Endodermal cell (in vitro differentiated cells): ENCODE measurements around the gene NPAS4. TPM values are rescaled to one million over a fixed set of nuclear protein-coding genes. Genes with fewer than 3 reads are reported as not detected.

Experiments used
- DNase-seq: peaks from one replicate; pipeline ENCODE4 v3.0.0-alpha.2; 2017
- H3K27ac ChIP-seq: 2 replicates; pipeline ENCODE4 v1.5.1; 2013; ENCODE audit warnings: mild to moderate bottlenecking, low read depth, low read length, moderate library complexity
- H3K27me3 ChIP-seq: 2 replicates; pipeline ENCODE4 v1.6.1; 2013; ENCODE audit warnings: mild to moderate bottlenecking, low read length, moderate library complexity; ENCODE audit not compliant: insufficient read depth, control insufficient read depth, poor library complexity, severe bottlenecking
- H3K36me3 ChIP-seq: 2 replicates; pipeline ENCODE4 v1.7.0; 2013; ENCODE audit warnings: mild to moderate bottlenecking, low read length, moderate library complexity; ENCODE audit not compliant: control insufficient read depth, insufficient read depth
- H3K4me1 ChIP-seq: one replicate; pipeline ENCODE4 v1.7.0; 2013; ENCODE audit warnings: low read length; ENCODE audit not compliant: control insufficient read depth, insufficient read depth
- H3K4me3 ChIP-seq: 2 replicates; pipeline ENCODE4 v1.5.1; 2013; ENCODE audit warnings: mild to moderate bottlenecking, low read length, moderate library complexity
- H3K9ac ChIP-seq: 2 replicates; pipeline ENCODE4 v1.6.1; 2013; ENCODE audit warnings: mild to moderate bottlenecking, low read length, moderate library complexity; ENCODE audit not compliant: poor library complexity, severe bottlenecking; ENCODE audit errors: extremely low read depth
- H3K9me3 ChIP-seq: 2 replicates; pipeline ENCODE4 v1.6.1; 2013; ENCODE audit warnings: mild to moderate bottlenecking, low read length, moderate library complexity; ENCODE audit not compliant: control insufficient read depth
- H3K27ac Mint-ChIP-seq: 2 replicates; pipeline ENCODE4 v1.8.0; 2020; ENCODE audit warnings: mixed read lengths
- H3K27me3 Mint-ChIP-seq: 2 replicates; pipeline ENCODE4 v1.8.0; 2021; ENCODE audit warnings: mild to moderate bottlenecking, mixed read lengths; ENCODE audit not compliant: insufficient read depth
- H3K36me3 Mint-ChIP-seq: 2 replicates; pipeline ENCODE4 v1.8.0; 2020; ENCODE audit warnings: low read depth, mixed read lengths
- H3K4me1 Mint-ChIP-seq: 2 replicates; pipeline ENCODE4 v1.8.0; 2020; ENCODE audit warnings: mixed read lengths
- H3K4me3 Mint-ChIP-seq: 2 replicates; pipeline ENCODE4 v1.8.0; 2020; ENCODE audit warnings: mild to moderate bottlenecking, moderate library complexity, mixed read lengths
- H3K9me3 Mint-ChIP-seq: 2 replicates; pipeline ENCODE4 v1.8.0; 2020; ENCODE audit warnings: mild to moderate bottlenecking, mixed read lengths
- CTCF ChIP-seq: fragments of 200-600 bp; sonication (generic); conservative IDR thresholded peaks from 2 replicates; pipeline ENCODE4 v1.5.0; 2021; ENCODE audit warnings: antibody characterized with exemption, mild to moderate bottlenecking
- WGBS, 2 experiments: methylation state at CpG; one replicate each; pipeline versions ENCODE4 v1.1.5 to v1.1.7; 2013; ENCODE audit warnings: missing lambda C conversion rate in 2 of 2, mixed read lengths in 1 of 2; ENCODE audit not compliant: insufficient coverage in 1 of 2, insufficient read length in 1 of 2; 5-methylcytosine and 5-hydroxymethylcytosine counted together
- total RNA-seq, 2 donors: library from RNA; stranded (reverse); fragmentation: NEBNext Ultra II Directional in 1 of 2; extraction: Animal tissue kit (Norgen Biotek cat#: 25700) in 1 of 2; gene quantifications; 2 replicates in 1 of 2; 3 replicates in 1 of 2; pipeline ENCODE4 v1.2.1, GENCODE V29; 2021

Gene NPAS4
- total RNA-seq, 2 donors from 2014 or later = not detected

GRCh38 chr11:66418986-66419308, 1.9 kb upstream of the NPAS4 start:
- no peaks in the 10 kb centered on the region for H3K9me3 Mint-ChIP-seq
- no peak for DNase-seq
- H3K27ac Mint-ChIP-seq = no peak overlapping the region
- peaks cover 43% of the 10 kb centered on the region for H3K27me3 ChIP-seq
- WGBS, 2 experiments = 62 to 76% methylated on average over 3 of the region's 3 CpGs
- H3K27me3 Mint-ChIP-seq = peaks cover 89% of the 10 kb centered on the region
- no peak for TF ChIP-seq CTCF
- H3K36me3 ChIP-seq = no peaks in the 10 kb centered on the region
- no peaks in the 10 kb centered on the region for H3K9me3 ChIP-seq
- H3K4me1 Mint-ChIP-seq = peaks cover 4% of the 10 kb centered on the region
- H3K36me3 Mint-ChIP-seq = no peaks in the 10 kb centered on the region
- no peak overlapping the region for H3K27ac ChIP-seq
- H3K4me1 ChIP-seq = peaks cover 4% of the 10 kb centered on the region
- no peak overlapping the region for H3K4me3 Mint-ChIP-seq
- no peak overlapping the region for H3K4me3 ChIP-seq
- H3K9ac ChIP-seq = no peak overlapping the region

GRCh38 chr11:66419825-66420224, 1.0 kb upstream of the NPAS4 start:
- no peaks in the 10 kb centered on the region for H3K36me3 Mint-ChIP-seq
- WGBS, 2 experiments = 2 to 3% methylated on average over 21 to 30 of the region's 30 CpGs
- Histone ChIP-seq H3K36me3 (no peaks in the 10 kb centered on the region), H3K9me3 (no peaks in the 10 kb centered on the region), H3K4me3 (peak overlapping the region; percentile 67), H3K9ac (no peak overlapping the region), H3K27me3 (peaks cover 43% of the 10 kb centered on the region), H3K27ac (no peak overlapping the region), H3K4me1 (peaks cover 4% of the 10 kb centered on the region)
- H3K4me3 Mint-ChIP-seq = no peak overlapping the region
- no peak overlapping the region for H3K27ac Mint-ChIP-seq
- H3K9me3 Mint-ChIP-seq = no peaks in the 10 kb centered on the region
- peaks cover 94% of the 10 kb centered on the region for H3K27me3 Mint-ChIP-seq
- peak; percentile 81 for DNase-seq
- peaks cover 4% of the 10 kb centered on the region for H3K4me1 Mint-ChIP-seq
- no peak for TF ChIP-seq CTCF

GRCh38 chr11:66421492-66422205, 814 bp downstream of the NPAS4 start:
- peaks cover 76% of the 10 kb centered on the region for H3K27me3 Mint-ChIP-seq
- no peak overlapping the region for H3K27ac Mint-ChIP-seq
- no peaks in the 10 kb centered on the region for H3K36me3 ChIP-seq
- no peak for TF ChIP-seq CTCF
- peak overlapping the region; percentile 19 for H3K4me3 Mint-ChIP-seq
- H3K4me1 Mint-ChIP-seq = peaks cover 4% of the 10 kb centered on the region
- H3K9ac ChIP-seq = no peak overlapping the region
- WGBS, 2 experiments = 18 to 26% methylated on average over 30 to 38 of the region's 38 CpGs
- no peaks in the 10 kb centered on the region for H3K9me3 Mint-ChIP-seq
- H3K4me3 ChIP-seq = peak overlapping the region; percentile 34
- peaks cover 4% of the 10 kb centered on the region for H3K4me1 ChIP-seq
- no peaks in the 10 kb centered on the region for H3K36me3 Mint-ChIP-seq
- peak; percentile 97 for DNase-seq
- H3K27me3 ChIP-seq = peaks cover 43% of the 10 kb centered on the region
- no peak overlapping the region for H3K27ac ChIP-seq
- H3K9me3 ChIP-seq = no peaks in the 10 kb centered on the region
